Measurements from ENCODE around the gene TMEM213. TPM values are rescaled to one million over a fixed set of nuclear protein-coding genes. Genes with fewer than 3 reads are reported as not detected.

The TMEM213 gene
- total RNA-seq, 1 experiment from 2014 or later: not detected

GRCh38 chr7:138863931-138864330, 66.1 kb downstream of the TMEM213 start:
- H3K27ac ChIP-seq (ENCODE audit: low read length): no peak overlapping the region
- TF ChIP-seq TCF7L2 (IDR thresholded peaks at IDR 0.05; ENCODE audit: low read depth, low read length): no peak
- no peak for TF ChIP-seq POLR2AphosphoS5 (IDR thresholded peaks at IDR 0.05; ENCODE audit: low read depth, low read length)
- TF ChIP-seq CTCF (IDR thresholded peaks at IDR 0.05): no peak
- ChIA-PET CTCF (no interaction called here), POLR2A (no interaction called here)
- DNase-seq (ENCODE audit: low read depth, low spot score) (no peak), ATAC-seq (no peak)
- no peaks in the 10 kb centered on the region for H3K36me3 ChIP-seq (ENCODE audit: control insufficient read depth, insufficient read depth, low read length)
- intact Hi-C loops (cut with micrococcal nuclease; ENCODE audit: unreplicated experiment) (no loop called here), in situ Hi-C loops (cut with HindIII; ENCODE audit: low pct_unique_long_range_greater_than_20kb, low sequenced_read_pairs) (no loop called here)
- H3K4me1 ChIP-seq (ENCODE audit: control insufficient read depth, insufficient read depth, low read length): no peaks in the 10 kb centered on the region
- no peaks in the 10 kb centered on the region for H3K9me3 ChIP-seq (ENCODE audit: control insufficient read depth, insufficient read depth, low read depth, low read length)
- BruUV-seq (replicated peaks): no TSS peak
- no peaks in the 10 kb centered on the region for H3K27me3 ChIP-seq (ENCODE audit: control insufficient read depth, insufficient read depth, low read length)
- H3K4me3 ChIP-seq (ENCODE audit: low read depth in 2 of 2, low read length in 2 of 2): no peak overlapping the region

DNA sequence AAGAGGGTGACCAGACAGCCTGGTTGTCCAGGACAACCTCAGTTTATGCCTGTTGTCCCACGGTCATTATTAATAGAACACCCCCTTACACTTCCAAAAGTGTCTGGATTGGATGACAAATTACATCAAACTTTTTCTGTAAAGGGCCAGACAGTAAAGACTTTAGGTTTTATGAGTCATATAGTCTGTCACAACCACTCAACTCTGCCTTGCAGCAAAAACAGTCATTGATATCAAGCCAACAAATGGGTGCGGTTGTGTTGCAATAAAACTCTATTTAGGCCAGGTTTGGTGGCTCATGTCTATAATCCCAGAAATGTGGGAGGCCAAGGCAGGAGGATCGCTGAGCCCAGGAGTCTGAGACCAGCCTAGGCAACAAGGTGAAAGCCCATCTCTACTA, 66.9 kb downstream of the TMEM213 start:
- Histone ChIP-seq H3K4me3 (ENCODE audit: low read depth in 2 of 2, low read length in 2 of 2) (no peak overlapping the region), H3K9me3 (ENCODE audit: control insufficient read depth, insufficient read depth, low read depth, low read length) (no peaks in the 10 kb centered on the region), H3K27ac (ENCODE audit: low read length) (no peak overlapping the region), H3K27me3 (ENCODE audit: control insufficient read depth, insufficient read depth, low read length) (no peaks in the 10 kb centered on the region), H3K36me3 (ENCODE audit: control insufficient read depth, insufficient read depth, low read length) (no peaks in the 10 kb centered on the region), H3K4me1 (ENCODE audit: control insufficient read depth, insufficient read depth, low read length) (no peaks in the 10 kb centered on the region)
- intact Hi-C loops (cut with micrococcal nuclease; ENCODE audit: unreplicated experiment): no loop called here
- in situ Hi-C loops (cut with HindIII; ENCODE audit: low pct_unique_long_range_greater_than_20kb, low sequenced_read_pairs): no loop called here
- CTCF ChIA-PET: no interaction called here
- DNase-seq (ENCODE audit: low read depth, low spot score): no peak
- ATAC-seq: no peak
- no peak for TF ChIP-seq POLR2AphosphoS5 (IDR thresholded peaks at IDR 0.05; ENCODE audit: low read depth, low read length)
- TF ChIP-seq CTCF (IDR thresholded peaks at IDR 0.05): no peak
- no peak for TF ChIP-seq SIN3A (IDR thresholded peaks at IDR 0.05; ENCODE audit: borderline replicate concordance, insufficient read depth, low read depth, low read length)
- TF ChIP-seq, protein P1, sequence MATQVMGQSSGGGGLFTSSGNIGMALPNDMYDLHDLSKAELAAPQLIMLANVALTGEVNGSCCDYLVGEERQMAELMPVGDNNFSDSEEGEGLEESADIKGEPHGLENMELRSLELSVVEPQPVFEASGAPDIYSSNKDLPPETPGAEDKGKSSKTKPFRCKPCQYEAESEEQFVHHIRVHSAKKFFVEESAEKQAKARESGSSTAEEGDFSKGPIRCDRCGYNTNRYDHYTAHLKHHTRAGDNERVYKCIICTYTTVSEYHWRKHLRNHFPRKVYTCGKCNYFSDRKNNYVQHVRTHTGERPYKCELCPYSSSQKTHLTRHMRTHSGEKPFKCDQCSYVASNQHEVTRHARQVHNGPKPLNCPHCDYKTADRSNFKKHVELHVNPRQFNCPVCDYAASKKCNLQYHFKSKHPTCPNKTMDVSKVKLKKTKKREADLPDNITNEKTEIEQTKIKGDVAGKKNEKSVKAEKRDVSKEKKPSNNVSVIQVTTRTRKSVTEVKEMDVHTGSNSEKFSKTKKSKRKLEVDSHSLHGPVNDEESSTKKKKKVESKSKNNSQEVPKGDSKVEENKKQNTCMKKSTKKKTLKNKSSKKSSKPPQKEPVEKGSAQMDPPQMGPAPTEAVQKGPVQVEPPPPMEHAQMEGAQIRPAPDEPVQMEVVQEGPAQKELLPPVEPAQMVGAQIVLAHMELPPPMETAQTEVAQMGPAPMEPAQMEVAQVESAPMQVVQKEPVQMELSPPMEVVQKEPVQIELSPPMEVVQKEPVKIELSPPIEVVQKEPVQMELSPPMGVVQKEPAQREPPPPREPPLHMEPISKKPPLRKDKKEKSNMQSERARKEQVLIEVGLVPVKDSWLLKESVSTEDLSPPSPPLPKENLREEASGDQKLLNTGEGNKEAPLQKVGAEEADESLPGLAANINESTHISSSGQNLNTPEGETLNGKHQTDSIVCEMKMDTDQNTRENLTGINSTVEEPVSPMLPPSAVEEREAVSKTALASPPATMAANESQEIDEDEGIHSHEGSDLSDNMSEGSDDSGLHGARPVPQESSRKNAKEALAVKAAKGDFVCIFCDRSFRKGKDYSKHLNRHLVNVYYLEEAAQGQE (IDR thresholded peaks at IDR 0.05; ENCODE audit: insufficient read depth in 1 of 2, low read depth in 2 of 2, low read length in 1 of 2): no peak
- TF ChIP-seq TCF7L2 (IDR thresholded peaks at IDR 0.05; ENCODE audit: low read depth, low read length): no peak
- BruUV-seq (replicated peaks): no TSS peak
- POLR2A ChIA-PET: no interaction called here

GRCh38 chr7:138865843-138866242, 68.0 kb downstream of the TMEM213 start:
- POLR2A ChIA-PET: no interaction called here

More at GRCh38 chr7:138865843-138866242, 68.0 kb downstream of the TMEM213 start:
- in situ Hi-C loops (cut with HindIII; ENCODE audit: low pct_unique_long_range_greater_than_20kb, low sequenced_read_pairs): no loop called here
- ATAC-seq (no peak), DNase-seq (ENCODE audit: low read depth, low spot score) (no peak)
- TF ChIP-seq, protein P1 (IDR thresholded peaks at IDR 0.05; ENCODE audit: insufficient read depth in 1 of 2, low read depth in 2 of 2, low read length in 1 of 2): no peak
- TF ChIP-seq CTCF (IDR thresholded peaks at IDR 0.05) (no peak), POLR2AphosphoS5 (IDR thresholded peaks at IDR 0.05; ENCODE audit: low read depth, low read length) (no peak), TCF7L2 (IDR thresholded peaks at IDR 0.05; ENCODE audit: low read depth, low read length) (no peak), SIN3A (IDR thresholded peaks at IDR 0.05; ENCODE audit: borderline replicate concordance, insufficient read depth, low read depth, low read length) (no peak)
- Histone ChIP-seq H3K27ac (ENCODE audit: low read length) (no peak overlapping the region), H3K9me3 (ENCODE audit: control insufficient read depth, insufficient read depth, low read depth, low read length) (no peaks in the 10 kb centered on the region), H3K36me3 (ENCODE audit: control insufficient read depth, insufficient read depth, low read length) (no peaks in the 10 kb centered on the region), H3K4me1 (ENCODE audit: control insufficient read depth, insufficient read depth, low read length) (no peaks in the 10 kb centered on the region), H3K27me3 (ENCODE audit: control insufficient read depth, insufficient read depth, low read length) (no peaks in the 10 kb centered on the region), H3K4me3 (ENCODE audit: low read depth in 2 of 2, low read length in 2 of 2) (no peak overlapping the region)
- intact Hi-C loops (cut with micrococcal nuclease; ENCODE audit: unreplicated experiment): no loop called here
- CTCF ChIA-PET: no interaction called here
- BruUV-seq (replicated peaks): no TSS peak
